HFFc6 (cell line): ENCODE measurements around the gene RHOU. TPM values are rescaled to one million over a fixed set of nuclear protein-coding genes. Genes with fewer than 3 reads are reported as not detected.

Experiments
- DNase-seq: peaks from one replicate; pipeline ENCODE4 v3.0.0-alpha.2; 2018
- H3K27ac Mint-ChIP-seq: 2 replicates; pipeline ENCODE4 v1.8.0; 2020; ENCODE audit warnings: mild to moderate bottlenecking, mixed read lengths
- H3K27me3 Mint-ChIP-seq: 2 replicates; pipeline ENCODE4 v1.8.0; 2021; ENCODE audit warnings: mild to moderate bottlenecking, moderate library complexity, mixed read lengths; ENCODE audit not compliant: insufficient read depth
- H3K36me3 Mint-ChIP-seq: 2 replicates; pipeline ENCODE4 v1.8.0; 2021; ENCODE audit warnings: low read depth, mixed read lengths
- H3K4me1 Mint-ChIP-seq: 2 replicates; pipeline ENCODE4 v1.8.0; 2020; ENCODE audit warnings: low read depth, mixed read lengths
- H3K4me3 Mint-ChIP-seq: 2 replicates; pipeline ENCODE4 v1.8.0; 2020; ENCODE audit warnings: mild to moderate bottlenecking, moderate library complexity, mixed read lengths
- H3K9me3 Mint-ChIP-seq: 2 replicates; pipeline ENCODE4 v1.8.0; 2020; ENCODE audit warnings: mild to moderate bottlenecking, mixed read lengths
- CTCF ChIP-seq: fragments of 200-600 bp; sonication (generic); IDR thresholded peaks from 2 replicates; pipeline ENCODE4 v1.5.0; 2021; ENCODE audit warnings: antibody characterized with exemption, mild to moderate bottlenecking
- total RNA-seq, 6 experiments: library from RNA; stranded (reverse); fragmentation: NEBNext Ultra II Directional; extraction: Animal tissue kit (Norgen Biotek cat#: 25700); gene quantifications; 2 replicates in 1 of 6; 3 replicates in 5 of 6; pipeline ENCODE4 v1.2.3, GENCODE V29; 2021

The RHOU gene
- total RNA-seq, 6 experiments from 2014 or later, result 0.29 to 0.51 (median 0.31) TPM

DNA sequence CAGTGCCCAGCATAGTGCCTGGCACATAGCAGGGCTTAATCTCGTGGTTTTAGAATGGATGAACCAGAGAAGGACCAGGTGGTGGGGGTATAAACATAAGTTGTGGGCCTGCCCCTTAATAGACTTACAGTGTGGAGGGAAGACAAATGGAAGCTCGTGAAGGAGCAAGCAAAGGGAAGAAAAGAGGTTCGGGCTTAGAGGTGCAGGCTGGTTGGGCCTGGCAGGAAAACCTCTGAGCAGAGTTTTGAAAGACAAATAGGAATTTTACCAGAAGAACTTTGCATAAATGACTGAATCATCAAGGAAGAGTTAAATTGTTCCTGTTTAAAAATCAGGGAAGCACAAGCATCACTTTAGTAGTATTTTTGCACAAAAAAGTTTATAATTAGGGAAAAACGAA, 4.5 kb downstream of the RHOU start:
- no peak overlapping the region for H3K27ac Mint-ChIP-seq
- H3K36me3 Mint-ChIP-seq, result no peaks in the 10 kb centered on the region
- H3K27me3 Mint-ChIP-seq, result peaks cover 7% of the 10 kb centered on the region; the same call in 1 of the 2 replicates
- DNase-seq, result no peak
- H3K4me3 Mint-ChIP-seq, result no peak overlapping the region
- no peaks in the 10 kb centered on the region; the same call in 1 of the 2 replicates for H3K4me1 Mint-ChIP-seq
- no peak for TF ChIP-seq CTCF
- H3K9me3 Mint-ChIP-seq, result peaks cover 12% of the 10 kb centered on the region

- Mint-ChIP-seq H3K27ac (no peak overlapping the region), H3K4me3 (no peak overlapping the region)
These were observed 5.5 kb downstream of the RHOU start for GRCh38 chr1:228740543-228741317.

GRCh38 chr1:228742281-228742860, 7.1 kb downstream of the RHOU start:
- peaks cover 18% of the 10 kb centered on the region for H3K9me3 Mint-ChIP-seq
- H3K4me1 Mint-ChIP-seq, result no peaks in the 10 kb centered on the region
- peaks cover 4% of the 10 kb centered on the region; the same call in 1 of the 2 replicates for H3K27me3 Mint-ChIP-seq
- TF ChIP-seq CTCF, result no peak
- no peak overlapping the region for H3K4me3 Mint-ChIP-seq
- no peak overlapping the region for H3K27ac Mint-ChIP-seq
- no peaks in the 10 kb centered on the region for H3K36me3 Mint-ChIP-seq
- no peak for DNase-seq

More at GRCh38 chr1:228740543-228741317, 5.5 kb downstream of the RHOU start:
- H3K27me3 Mint-ChIP-seq, result peaks cover 7% of the 10 kb centered on the region; the same call in 1 of the 2 replicates
- DNase-seq, result no peak
- peaks cover 12% of the 10 kb centered on the region for H3K9me3 Mint-ChIP-seq
- H3K36me3 Mint-ChIP-seq, result no peaks in the 10 kb centered on the region
- no peaks in the 10 kb centered on the region for H3K4me1 Mint-ChIP-seq
- TF ChIP-seq CTCF, result no peak

GRCh38 chr1:228743405-228743804, 8.1 kb downstream of the RHOU start:
- no peaks in the 10 kb centered on the region for H3K4me1 Mint-ChIP-seq
- no peak overlapping the region for H3K4me3 Mint-ChIP-seq
- peaks cover 22% of the 10 kb centered on the region for H3K9me3 Mint-ChIP-seq
- H3K27me3 Mint-ChIP-seq, result no peaks in the 10 kb centered on the region; the same call in none of the 2 replicates
- H3K36me3 Mint-ChIP-seq, result no peaks in the 10 kb centered on the region
- DNase-seq, result no peak
- TF ChIP-seq CTCF, result no peak
- H3K27ac Mint-ChIP-seq, result no peak overlapping the region

GRCh38 chr1:228744356-228744755, 9.1 kb downstream of the RHOU start:
- Mint-ChIP-seq H3K27me3 (no peaks in the 10 kb centered on the region; the same call in none of the 2 replicates), H3K9me3 (peaks cover 22% of the 10 kb centered on the region), H3K27ac (no peak overlapping the region), H3K4me3 (no peak overlapping the region), H3K4me1 (no peaks in the 10 kb centered on the region), H3K36me3 (no peaks in the 10 kb centered on the region)
- no peak for DNase-seq
- TF ChIP-seq CTCF, result no peak
